PC-9 (cell line): ENCODE measurements around the gene FGF12. TPM values are rescaled to one million over a fixed set of nuclear protein-coding genes. Genes with fewer than 3 reads are reported as not detected.

Source experiments
- BruUV-seq: library from RNA; stranded (reverse); fragments of 400-500 nt; replicated peaks from 2 replicates; lab custom pipeline; 2021; lab: Mats Ljungman, UMichigan
- CTCF ChIA-PET: fragments of 300-600 bp; sonication (Branson Sonifier 250); formaldehyde crosslinking; loops from one replicate; lab custom pipeline; 2022; ENCODE audit warnings: antibody characterized with exemption; lab: Charles Lee
- POLR2A ChIA-PET: fragments of 300-600 bp; sonication (Branson Sonifier 250); formaldehyde crosslinking; loops from one replicate; lab custom pipeline; 2022; ENCODE audit warnings: antibody characterized with exemption; ENCODE audit not compliant: unreplicated experiment; lab: Charles Lee
- DNase-seq, 2 experiments: peaks; one replicate each; pipeline versions ENCODE4 v3.0.0 to v3.0.0-alpha.2; 2015 to 2022; ENCODE audit warnings: mixed read lengths in 1 of 2
- H2AFZ ChIP-seq: fragments of 200-600 bp; sonication (generic); 2 replicates; pipeline ENCODE4 v1.8.1; 2017; ENCODE audit warnings: antibody characterized with exemption
- H3F3A ChIP-seq: fragments of 200-600 bp; sonication (generic); 2 replicates; pipeline ENCODE4 v1.8.1; 2017; ENCODE audit warnings: antibody characterized with exemption, mild to moderate bottlenecking, low read depth; ENCODE audit not compliant: insufficient read depth
- H3K27ac ChIP-seq: fragments of 200-600 bp; sonication (generic); 2 replicates; pipeline ENCODE4 v1.6.1; 2016; ENCODE audit warnings: mixed run types
- H3K27me3 ChIP-seq: fragments of 200-600 bp; sonication (generic); 2 replicates; pipeline ENCODE4 v1.6.1; 2016; ENCODE audit warnings: low read depth, mixed run types; ENCODE audit not compliant: insufficient read depth
- H3K36me3 ChIP-seq: fragments of 200-600 bp; sonication (generic); 2 replicates; pipeline ENCODE4 v1.6.1; 2016; ENCODE audit warnings: low read depth, mixed run types
- H3K4me1 ChIP-seq: fragments of 200-600 bp; sonication (generic); replicated peaks from 2 replicates; pipeline ENCODE4 v1.6.1; 2016; ENCODE audit warnings: mixed run types; ENCODE audit not compliant: insufficient read depth
- H3K4me2 ChIP-seq: fragments of 200-600 bp; sonication (generic); 2 replicates; pipeline ENCODE4 v1.6.1; 2017; ENCODE audit warnings: mixed run types
- H3K4me3 ChIP-seq: fragments of 200-600 bp; sonication (generic); 2 replicates; pipeline ENCODE4 v1.6.1; 2016; ENCODE audit warnings: mixed run types
- H3K79me2 ChIP-seq: fragments of 200-600 bp; sonication (generic); 2 replicates; pipeline ENCODE4 v1.6.1; 2017; ENCODE audit warnings: low read depth, mixed run types
- H3K9me2 ChIP-seq: fragments of 200-600 bp; sonication (generic); 2 replicates; pipeline ENCODE4 v1.8.1; 2017; ENCODE audit warnings: mild to moderate bottlenecking; ENCODE audit not compliant: insufficient read depth
- H3K9me3 ChIP-seq: fragments of 200-600 bp; sonication (generic); 2 replicates; pipeline ENCODE4 v1.8.1; 2016; ENCODE audit warnings: low read depth; ENCODE audit not compliant: insufficient read depth
- H4K20me1 ChIP-seq: fragments of 200-600 bp; sonication (generic); 2 replicates; pipeline ENCODE4 v1.8.1; 2017; ENCODE audit not compliant: insufficient read depth
- EZH2 ChIP-seq: fragments of 200-600 bp; sonication (generic); IDR thresholded peaks from 2 replicates; pipeline ENCODE4 v1.8.0; 2017; ENCODE audit warnings: antibody characterized with exemption, low read depth
- intact Hi-C: fragments of 100-400 bp; cut with micrococcal nuclease; formaldehyde crosslinking; loops from one replicate; pipeline ENCODE4 v1.10.0; 2022; ENCODE audit not compliant: unreplicated experiment
- total RNA-seq: library from RNA; stranded (reverse); gene quantifications from 2 replicates; pipeline ENCODE4 v1.2.3, GENCODE V29; 2021
- TF ChIP-seq, protein P1 (sequence below): fragments of 200-600 bp; sonication (generic); conservative IDR thresholded peaks from 2 replicates; pipeline ENCODE4 v1.6.1; 2017; ENCODE audit warnings: mixed run types, antibody characterized with exemption, mild to moderate bottlenecking, moderate library complexity

FGF12 gene
- total RNA-seq, 1 experiment from 2014 or later = 10.9 TPM

DNA sequence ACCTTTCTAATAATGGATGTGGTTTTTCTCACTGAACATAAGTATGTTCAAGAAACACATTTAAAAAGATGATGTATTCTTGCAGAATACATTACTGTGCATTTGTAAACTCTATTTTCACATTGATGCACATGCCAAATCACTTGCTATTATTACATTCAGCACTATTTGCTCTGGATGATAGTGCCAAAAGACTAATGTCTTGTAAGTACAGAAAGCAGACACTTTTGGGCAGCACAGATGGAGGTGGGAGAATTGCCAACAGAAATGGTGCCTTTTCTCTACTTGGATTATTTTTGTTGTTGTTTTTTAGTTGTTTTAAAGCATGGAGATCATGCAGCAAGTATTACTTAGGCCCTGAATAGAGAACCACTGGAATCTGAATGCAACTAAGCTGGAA lies 10.2 kb upstream of the FGF12 start:
- no peaks in the 10 kb centered on the region for H3K27me3 ChIP-seq
- ChIA-PET CTCF (no interaction called here), POLR2A (no interaction called here)
- H3K27ac ChIP-seq = no peak overlapping the region
- H3K36me3 ChIP-seq = no peaks in the 10 kb centered on the region
- H3K4me2 ChIP-seq = no peak overlapping the region
- H2AFZ ChIP-seq = no peak overlapping the region
- no peak for DNase-seq
- H3K79me2 ChIP-seq = no peaks in the 10 kb centered on the region
- no peaks in the 10 kb centered on the region for H3K9me2 ChIP-seq
- BruUV-seq = no TSS peak
- intact Hi-C loops = no loop called here
- TF ChIP-seq EZH2 = no peak
- TF ChIP-seq, protein P1, sequence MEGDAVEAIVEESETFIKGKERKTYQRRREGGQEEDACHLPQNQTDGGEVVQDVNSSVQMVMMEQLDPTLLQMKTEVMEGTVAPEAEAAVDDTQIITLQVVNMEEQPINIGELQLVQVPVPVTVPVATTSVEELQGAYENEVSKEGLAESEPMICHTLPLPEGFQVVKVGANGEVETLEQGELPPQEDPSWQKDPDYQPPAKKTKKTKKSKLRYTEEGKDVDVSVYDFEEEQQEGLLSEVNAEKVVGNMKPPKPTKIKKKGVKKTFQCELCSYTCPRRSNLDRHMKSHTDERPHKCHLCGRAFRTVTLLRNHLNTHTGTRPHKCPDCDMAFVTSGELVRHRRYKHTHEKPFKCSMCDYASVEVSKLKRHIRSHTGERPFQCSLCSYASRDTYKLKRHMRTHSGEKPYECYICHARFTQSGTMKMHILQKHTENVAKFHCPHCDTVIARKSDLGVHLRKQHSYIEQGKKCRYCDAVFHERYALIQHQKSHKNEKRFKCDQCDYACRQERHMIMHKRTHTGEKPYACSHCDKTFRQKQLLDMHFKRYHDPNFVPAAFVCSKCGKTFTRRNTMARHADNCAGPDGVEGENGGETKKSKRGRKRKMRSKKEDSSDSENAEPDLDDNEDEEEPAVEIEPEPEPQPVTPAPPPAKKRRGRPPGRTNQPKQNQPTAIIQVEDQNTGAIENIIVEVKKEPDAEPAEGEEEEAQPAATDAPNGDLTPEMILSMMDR = no peak
- H3K4me1 ChIP-seq = no peaks in the 10 kb centered on the region
- H4K20me1 ChIP-seq = no peaks in the 10 kb centered on the region
- H3K4me3 ChIP-seq = no peak overlapping the region
- H3K9me3 ChIP-seq = 0 out of 2 replicates have a peak, but pooled peaks cover 4% of the 10 kb centered on the region
- no peaks in the 10 kb centered on the region for H3F3A ChIP-seq

DNA sequence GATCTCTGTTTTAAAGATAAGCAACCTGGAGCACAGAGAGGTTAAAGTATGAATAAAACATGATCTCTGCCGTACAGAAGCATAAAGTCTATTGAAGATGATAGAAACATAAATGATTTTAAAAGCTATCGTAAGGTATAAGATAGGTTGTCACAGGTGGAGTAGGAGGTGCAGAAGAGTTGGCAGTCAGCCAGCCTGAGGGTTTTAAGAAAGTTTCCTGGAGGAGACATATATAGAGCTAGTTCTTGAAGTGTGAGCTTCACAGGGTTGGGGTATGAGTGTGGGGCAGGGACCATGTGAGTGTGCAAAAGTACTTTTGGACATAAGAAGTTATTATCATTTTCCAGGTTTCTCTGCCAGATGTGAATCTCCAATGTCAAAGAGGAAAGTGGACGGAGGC lies 3.9 kb upstream of the FGF12 start:
- no peaks in the 10 kb centered on the region for H3K4me1 ChIP-seq
- intact Hi-C loops = no loop called here
- H3K9me3 ChIP-seq = no peaks in the 10 kb centered on the region
- CTCF ChIA-PET = no interaction called here
- no peak overlapping the region for H3K4me2 ChIP-seq
- TF ChIP-seq EZH2 = no peak
- TF ChIP-seq, protein P1 = no peak
- no peaks in the 10 kb centered on the region for H3K27me3 ChIP-seq
- H3K79me2 ChIP-seq = no peaks in the 10 kb centered on the region
- H3K4me3 ChIP-seq = no peak overlapping the region
- no peaks in the 10 kb centered on the region for H3K36me3 ChIP-seq
- POLR2A ChIA-PET = no interaction called here
- no peak for DNase-seq
- BruUV-seq = no TSS peak
- no peaks in the 10 kb centered on the region for H3F3A ChIP-seq
- H4K20me1 ChIP-seq = no peaks in the 10 kb centered on the region
- H3K27ac ChIP-seq = no peak overlapping the region
- no peaks in the 10 kb centered on the region for H3K9me2 ChIP-seq
- H2AFZ ChIP-seq = no peak overlapping the region

GRCh38 chr3:192726385-192726784 lies 956 bp downstream of the FGF12 start:
- no TSS peak for BruUV-seq
- DNase-seq = no peak
- H3K4me2 ChIP-seq = no peak overlapping the region
- H3K27ac ChIP-seq = no peak overlapping the region
- H3F3A ChIP-seq = no peaks in the 10 kb centered on the region
- no peaks in the 10 kb centered on the region for H3K79me2 ChIP-seq
- POLR2A ChIA-PET = no interaction called here
- H4K20me1 ChIP-seq = no peaks in the 10 kb centered on the region
- H3K9me2 ChIP-seq = no peaks in the 10 kb centered on the region
- intact Hi-C loops = no loop called here
- CTCF ChIA-PET = no interaction called here
- TF ChIP-seq EZH2 = no peak
- TF ChIP-seq, protein P1 = no peak
- no peaks in the 10 kb centered on the region for H3K9me3 ChIP-seq
- H3K4me3 ChIP-seq = no peak overlapping the region
- H3K4me1 ChIP-seq = no peaks in the 10 kb centered on the region
- H3K27me3 ChIP-seq = no peaks in the 10 kb centered on the region
- no peak overlapping the region for H2AFZ ChIP-seq
- no peaks in the 10 kb centered on the region for H3K36me3 ChIP-seq
